BJ (cell line): ENCODE data around the gene FCRL5. TPM values are rescaled to one million over a fixed set of nuclear protein-coding genes. Genes with fewer than 3 reads are reported as not detected.
A peak's percentile ranks its signal among the peaks of the same experiment; 100 is the strongest.

Experiments used
- CTCF ChIA-PET: fragments of 350-600 bp; formaldehyde crosslinking; extraction: SDS; loops from one replicate; lab custom pipeline; 2021; ENCODE audit warnings: antibody characterized with exemption, inconsistent platforms; lab: Yijun Ruan, JAX
- POLR2A ChIA-PET: fragments of 300-600 bp; sonication (Branson Sonifier 250); formaldehyde crosslinking; extraction: SDS; loops from one replicate; lab custom pipeline; 2021; ENCODE audit warnings: antibody characterized with exemption; lab: Charles Lee
- DNase-seq: peaks from one replicate; pipeline ENCODE4 v3.0.0-alpha.2; 2011; ENCODE audit warnings: low read depth
- H3K27me3 ChIP-seq: 2 replicates; pipeline ENCODE4 v1.6.0; 2011; ENCODE audit warnings: low read length; ENCODE audit not compliant: control insufficient read depth, insufficient read depth
- H3K36me3 ChIP-seq: 2 replicates; pipeline ENCODE4 v1.5.1; 2011; ENCODE audit warnings: low read length; ENCODE audit not compliant: control insufficient read depth, insufficient read depth
- H3K4me3 ChIP-seq: 2 replicates; pipeline ENCODE4 v1.5.1; 2011; ENCODE audit warnings: low read depth, mild to moderate bottlenecking, control low read depth, low read length
- CTCF ChIP-seq: IDR thresholded peaks from 2 replicates; pipeline ENCODE4 v1.5.1; 2011; ENCODE audit warnings: low read depth, mild to moderate bottlenecking, control low read depth, inconsistent platforms, low read length, moderate library complexity; ENCODE audit not compliant: insufficient read depth
- polyA plus RNA-seq: library from polyadenylated mRNA; depleted of rRNA; stranded (reverse); fragments of >200 nt; gene quantifications from 2 replicates; pipeline ENCODE4 v1.2.3, GENCODE V29; 2011

The FCRL5 gene
- polyA plus RNA-seq, 1 experiment, result not detected

DNA sequence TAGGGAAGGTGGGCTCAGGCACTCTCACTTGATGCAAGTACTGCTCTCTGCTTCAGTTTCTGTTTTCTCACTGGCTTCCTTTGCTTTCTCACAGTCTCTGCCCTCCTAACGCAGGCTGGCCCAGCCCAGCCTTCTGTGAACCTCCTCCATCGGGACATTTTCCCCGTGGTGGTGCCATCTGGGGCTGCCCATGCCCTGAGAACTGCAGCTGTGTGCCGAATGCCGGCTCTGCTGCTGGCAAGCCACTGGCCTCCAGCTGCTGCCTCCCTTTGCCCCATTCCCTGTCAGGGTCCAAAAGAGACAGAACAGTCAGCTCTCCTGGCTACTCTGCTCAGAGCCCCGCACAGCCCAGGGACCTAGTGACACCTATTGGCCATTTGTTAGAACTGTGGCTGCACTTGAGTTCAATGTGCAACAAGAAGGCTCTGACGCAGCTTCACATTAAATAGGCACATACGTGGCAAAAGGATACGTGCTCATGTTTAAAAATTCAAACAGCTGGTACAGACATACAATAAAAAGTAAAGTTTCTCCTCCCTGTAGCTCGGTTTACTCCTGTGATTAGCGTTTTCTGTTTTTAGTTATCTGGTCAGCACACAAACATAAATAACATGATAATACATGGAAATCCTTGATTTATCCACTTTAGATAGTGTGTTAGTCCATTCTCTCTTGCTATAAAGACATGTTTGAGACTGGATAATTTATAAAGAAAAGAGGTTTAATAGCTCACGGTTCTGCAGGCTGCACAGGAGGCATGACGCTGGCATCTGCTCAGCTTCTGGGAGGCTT, 46.6 kb downstream of the FCRL5 start:
- Histone ChIP-seq H3K4me3 (no peak overlapping the region), H3K36me3 (no peaks in the 10 kb centered on the region), H3K27me3 (no peaks in the 10 kb centered on the region)
- ChIA-PET CTCF (interaction anchor here (0.6 to 2.4 kb wide), 23 partner anchors 9 to 313 kb away, joined by 3 to 23 read pairs (median 4); no protein-coding TSS in a partner anchor), POLR2A (no interaction called here)
- no peak for DNase-seq
- peak; percentile 83 for TF ChIP-seq CTCF

GRCh38 chr1:157504646-157505045, 47.7 kb downstream of the FCRL5 start:
- CTCF ChIA-PET, result interaction anchor here (1.5 to 2.4 kb wide), 7 partner anchors 9 to 309 kb away, joined by 4 to 23 read pairs (median 7); no protein-coding TSS in a partner anchor
- Histone ChIP-seq H3K27me3 (no peaks in the 10 kb centered on the region), H3K36me3 (no peaks in the 10 kb centered on the region), H3K4me3 (no peak overlapping the region)
- no peak for TF ChIP-seq CTCF
- POLR2A ChIA-PET, result no interaction called here
- no peak for DNase-seq

DNA sequence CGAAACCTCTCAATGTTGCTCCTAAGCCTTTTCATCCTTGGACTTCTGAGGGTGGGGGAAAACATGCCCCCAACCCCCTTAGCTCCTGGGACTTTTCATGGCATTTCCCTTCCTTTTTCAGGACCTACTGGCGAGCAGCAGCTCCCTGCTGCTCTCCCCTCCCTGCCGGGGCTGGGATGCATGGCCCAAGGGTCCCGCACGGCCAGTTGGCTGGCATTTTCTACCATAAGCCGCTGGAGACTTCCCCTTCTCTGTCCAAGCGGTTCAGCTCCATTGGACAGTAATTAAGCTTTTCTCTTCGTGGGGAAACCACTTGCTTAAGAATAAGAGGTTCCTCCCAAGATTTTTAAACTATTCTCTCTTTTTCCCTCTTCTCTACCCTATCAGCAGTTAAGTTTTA, 52.8 kb downstream of the FCRL5 start:
- no peak for DNase-seq
- H3K36me3 ChIP-seq, result no peaks in the 10 kb centered on the region
- H3K27me3 ChIP-seq, result 0 out of 2 replicates have a peak, but pooled peaks cover 2% of the 10 kb centered on the region
- no peak overlapping the region for H3K4me3 ChIP-seq
- ChIA-PET POLR2A (no interaction called here), CTCF (interaction anchor here (0.7 to 0.9 kb wide), 4 partner anchors 119 to 619 kb away, joined by 3 to 8 read pairs (median 4); no protein-coding TSS in a partner anchor)
- no peak for TF ChIP-seq CTCF

DNA sequence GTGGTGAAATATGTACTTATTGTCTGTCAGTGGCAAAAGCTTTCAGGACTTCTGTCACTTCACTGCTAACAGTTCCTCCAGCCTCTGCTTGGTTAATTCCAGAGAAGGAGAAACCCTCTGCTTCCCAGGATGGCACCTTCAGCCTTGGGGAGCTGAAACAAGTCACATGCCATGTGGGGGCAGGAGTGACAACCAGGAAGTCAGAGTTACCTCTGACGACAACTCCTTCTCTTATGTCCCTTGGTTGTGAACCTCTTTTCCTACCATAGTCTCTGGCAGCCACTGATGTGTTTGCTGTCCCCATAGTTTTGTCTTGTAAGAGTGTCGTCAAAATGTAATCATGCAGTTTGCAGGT, 53.6 kb downstream of the FCRL5 start:
- no peak for TF ChIP-seq CTCF
- Histone ChIP-seq H3K4me3 (no peak overlapping the region), H3K27me3 (0 out of 2 replicates have a peak, but pooled peaks cover 2% of the 10 kb centered on the region), H3K36me3 (no peaks in the 10 kb centered on the region)
- CTCF ChIA-PET, result no interaction called here
- POLR2A ChIA-PET, result no interaction called here
- no peak for DNase-seq

DNA sequence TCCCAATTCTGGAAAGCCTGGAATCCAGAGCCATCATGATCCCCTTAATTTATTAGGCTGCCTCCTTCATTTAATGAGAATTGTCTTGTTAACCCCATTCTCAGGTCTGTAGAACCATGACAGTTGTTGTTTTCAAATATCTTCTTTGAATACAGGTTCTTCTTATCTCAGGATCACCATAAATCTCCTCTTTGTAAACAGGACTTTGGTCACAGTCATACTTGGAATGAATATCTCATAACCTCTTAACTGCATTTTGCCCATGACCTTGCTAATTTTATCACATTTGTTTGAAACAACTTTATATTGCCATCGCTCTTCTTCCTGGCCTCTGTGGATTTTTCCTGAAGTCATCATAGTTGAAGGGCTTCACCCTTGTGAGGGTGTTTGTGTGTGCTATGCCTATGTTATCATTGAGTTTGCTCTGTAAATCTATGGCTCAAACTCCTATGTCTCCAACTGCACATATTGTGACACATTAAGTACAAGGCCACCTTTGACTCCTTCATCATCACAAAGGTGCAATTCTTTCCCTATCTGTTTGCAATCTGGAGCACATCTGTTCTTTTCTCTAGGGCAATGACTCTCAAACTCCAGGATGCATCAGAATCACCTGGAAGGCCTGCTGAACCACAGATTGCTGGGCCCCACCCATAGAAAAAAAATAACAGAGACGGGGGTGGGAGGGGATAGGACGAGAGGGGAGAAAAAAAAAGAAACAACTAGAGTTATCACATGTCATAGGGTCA, 54.2 kb downstream of the FCRL5 start:
- ChIA-PET CTCF (interaction anchor here (0.6 to 1.3 kb wide), 2 partner anchors 127 to 306 kb away, joined by 3 read pairs; no protein-coding TSS in a partner anchor), POLR2A (no interaction called here)
- no peak for DNase-seq
- no peak for TF ChIP-seq CTCF
- H3K4me3 ChIP-seq, result no peak overlapping the region
- H3K36me3 ChIP-seq, result no peaks in the 10 kb centered on the region
- H3K27me3 ChIP-seq, result 0 out of 2 replicates have a peak, but pooled peaks cover 2% of the 10 kb centered on the region
